Calu3 (cell line): Measurements from ENCODE around the gene UNK. TPM values are rescaled to one million over a fixed set of nuclear protein-coding genes. Genes with fewer than 3 reads are reported as not detected.

Experiments used
- BruUV-seq: library from RNA; stranded (reverse); fragments of 400-500 nt; replicated peaks from 2 replicates; lab custom pipeline; 2021; lab: Mats Ljungman, UMichigan
- CTCF ChIA-PET: fragments of 300-600 bp; sonication (Branson Sonifier 250); formaldehyde crosslinking; loops from one replicate; lab custom pipeline; 2022; ENCODE audit warnings: antibody characterized with exemption; lab: Charles Lee
- DNase-seq: peaks from one replicate; pipeline ENCODE4 v3.0.0; 2022
- H3K27ac Mint-ChIP-seq: one replicate; pipeline ENCODE4 v1.8.0; 2022; ENCODE audit warnings: mixed read lengths; ENCODE audit not compliant: unreplicated experiment
- H3K27me3 Mint-ChIP-seq: one replicate; pipeline ENCODE4 v1.8.0; 2022; ENCODE audit warnings: mixed read lengths; ENCODE audit not compliant: unreplicated experiment
- H3K36me3 Mint-ChIP-seq: one replicate; pipeline ENCODE4 v1.8.0; 2022; ENCODE audit warnings: mild to moderate bottlenecking, moderate library complexity, mixed read lengths; ENCODE audit not compliant: insufficient read depth, unreplicated experiment
- H3K4me1 Mint-ChIP-seq: one replicate; pipeline ENCODE4 v1.8.0; 2022; ENCODE audit warnings: mild to moderate bottlenecking, low read depth, mixed read lengths; ENCODE audit not compliant: unreplicated experiment
- H3K4me3 Mint-ChIP-seq: one replicate; pipeline ENCODE4 v1.8.0; 2022; ENCODE audit warnings: mild to moderate bottlenecking, low read depth, moderate library complexity, mixed read lengths; ENCODE audit not compliant: unreplicated experiment
- H3K9me3 Mint-ChIP-seq: one replicate; pipeline ENCODE4 v1.8.0; 2022; ENCODE audit warnings: low read depth, mixed read lengths; ENCODE audit not compliant: unreplicated experiment
- CTCF ChIP-seq: fragments of 200-600 bp; IDR thresholded peaks from one replicate; pipeline ENCODE4 v1.8.0; 2022; ENCODE audit warnings: antibody characterized with exemption; ENCODE audit not compliant: unreplicated experiment
- intact Hi-C: fragments of 100-400 bp; cut with micrococcal nuclease; formaldehyde crosslinking; loops from one replicate; pipeline ENCODE4 v1.10.0; 2022; ENCODE audit not compliant: unreplicated experiment
- total RNA-seq: library from RNA; stranded (reverse); gene quantifications from 2 replicates; pipeline ENCODE4 v1.2.3, GENCODE V29; 2022

Gene UNK
- total RNA-seq, 1 experiment from 2014 or later: 26.0 TPM

GRCh38 chr17:75819678-75820077 is 35.1 kb downstream of the UNK start:
- intact Hi-C loops: no loop called here
- no peaks in the 10 kb centered on the region for H3K27me3 Mint-ChIP-seq
- no peaks in the 10 kb centered on the region for H3K9me3 Mint-ChIP-seq
- CTCF ChIA-PET: no interaction called here
- no peak overlapping the region for H3K27ac Mint-ChIP-seq
- BruUV-seq: no TSS peak
- peaks cover 56% of the 10 kb centered on the region for H3K36me3 Mint-ChIP-seq
- no peak overlapping the region for H3K4me3 Mint-ChIP-seq
- DNase-seq: no peak
- no peak for TF ChIP-seq CTCF
- peaks cover 6% of the 10 kb centered on the region for H3K4me1 Mint-ChIP-seq

- Mint-ChIP-seq H3K27ac (no peak overlapping the region), H3K4me1 (peaks cover 6% of the 10 kb centered on the region), H3K27me3 (no peaks in the 10 kb centered on the region), H3K9me3 (no peaks in the 10 kb centered on the region), H3K4me3 (no peak overlapping the region), H3K36me3 (peaks cover 63% of the 10 kb centered on the region)
- CTCF ChIA-PET: interaction anchor here (1.0 kb wide), 1 partner anchor 24 kb away, joined by 3 read pairs; the partner anchor contains the start of gene UNC13D
- no TSS peak for BruUV-seq
- intact Hi-C loops: no loop called here
- no peak for DNase-seq
- no peak for TF ChIP-seq CTCF
Measured at GRCh38 chr17:75820094-75821080, 35.8 kb downstream of the UNK start.

GRCh38 chr17:75821552-75821951 is 36.9 kb downstream of the UNK start:
- peaks cover 6% of the 10 kb centered on the region for H3K4me1 Mint-ChIP-seq
- no peaks in the 10 kb centered on the region for H3K27me3 Mint-ChIP-seq
- DNase-seq: no peak
- no peaks in the 10 kb centered on the region for H3K9me3 Mint-ChIP-seq
- intact Hi-C loops: no loop called here
- CTCF ChIA-PET: interaction anchor here (1.0 kb wide), 1 partner anchor 22 kb away, joined by 3 read pairs; the partner anchor contains the start of gene UNC13D
- H3K27ac Mint-ChIP-seq: no peak overlapping the region
- BruUV-seq: no TSS peak
- peaks cover 71% of the 10 kb centered on the region for H3K36me3 Mint-ChIP-seq
- no peak overlapping the region for H3K4me3 Mint-ChIP-seq
- no peak for TF ChIP-seq CTCF

- peaks cover 6% of the 10 kb centered on the region for H3K4me1 Mint-ChIP-seq
- CTCF ChIA-PET: no interaction called here
- H3K27me3 Mint-ChIP-seq: no peaks in the 10 kb centered on the region
- no peak overlapping the region for H3K4me3 Mint-ChIP-seq
- H3K27ac Mint-ChIP-seq: no peak overlapping the region
- peak; percentile 56 for DNase-seq
- no peak for TF ChIP-seq CTCF
- H3K9me3 Mint-ChIP-seq: no peaks in the 10 kb centered on the region
- H3K36me3 Mint-ChIP-seq: peaks cover 72% of the 10 kb centered on the region
- no TSS peak for BruUV-seq
- intact Hi-C loops: no loop called here
Measured at GRCh38 chr17:75822119-75822799, 37.7 kb downstream of the UNK start.
